Osteoblast (primary cell): ENCODE measurements around the gene LGALS14. TPM values are rescaled to one million over a fixed set of nuclear protein-coding genes. Genes with fewer than 3 reads are reported as not detected.

ENCODE experiments used
- DNase-seq: peaks from one replicate; pipeline ENCODE4 v3.0.0; 2011; ENCODE audit warnings: low spot score, mixed read lengths; ENCODE audit not compliant: insufficient read length; ENCODE audit errors: missing footprints
- H2AFZ ChIP-seq: 2 replicates; pipeline ENCODE4 v1.6.0; 2011; ENCODE audit warnings: mild to moderate bottlenecking, low read length
- H3K27ac ChIP-seq: 2 replicates; pipeline ENCODE4 v1.5.1; 2011; ENCODE audit warnings: mild to moderate bottlenecking, low read depth, low read length, moderate library complexity
- H3K27me3 ChIP-seq: 2 replicates; pipeline ENCODE4 v1.6.0; 2012; ENCODE audit warnings: mild to moderate bottlenecking, control low read depth, inconsistent platforms, low read length, moderate library complexity; ENCODE audit not compliant: insufficient read depth
- H3K36me3 ChIP-seq: 2 replicates; pipeline ENCODE4 v1.5.1; 2011; ENCODE audit warnings: mild to moderate bottlenecking, low read length, control low read depth, moderate library complexity; ENCODE audit not compliant: insufficient read depth
- H3K4me1 ChIP-seq: 2 replicates; pipeline ENCODE4 v1.5.1; 2011; ENCODE audit warnings: mild to moderate bottlenecking, low read length, control low read depth, moderate library complexity; ENCODE audit not compliant: insufficient read depth
- H3K4me2 ChIP-seq: 2 replicates; pipeline ENCODE4 v1.6.0; 2011; ENCODE audit warnings: mild to moderate bottlenecking, low read length; ENCODE audit not compliant: insufficient read depth
- H3K4me3 ChIP-seq: fragments of 200-600 bp; sonication (generic); 3 replicates; pipeline ENCODE4 v1.5.1; 2012; ENCODE audit warnings: mild to moderate bottlenecking, low read length, inconsistent platforms; ENCODE audit not compliant: insufficient read depth
- H3K79me2 ChIP-seq: 2 replicates; pipeline ENCODE4 v1.6.0; 2012; ENCODE audit warnings: mild to moderate bottlenecking, low read length, control low read depth, inconsistent platforms; ENCODE audit not compliant: insufficient read depth
- H3K9me3 ChIP-seq: 2 replicates; pipeline ENCODE4 v1.5.1; 2011; ENCODE audit warnings: low read depth, low read length, control low read depth
- H4K20me1 ChIP-seq: 2 replicates; pipeline ENCODE4 v1.6.0; 2012; ENCODE audit warnings: mild to moderate bottlenecking, low read length, control low read depth; ENCODE audit not compliant: insufficient read depth
- CTCF ChIP-seq: IDR thresholded peaks from 2 replicates; pipeline ENCODE4 v1.5.1; 2011; ENCODE audit warnings: mild to moderate bottlenecking, low read depth, low read length, moderate library complexity; ENCODE audit errors: extremely low read depth
- total RNA-seq: library from RNA; depleted of rRNA; stranded (reverse); fragments of >200 nt; gene quantifications from 2 replicates; pipeline ENCODE4 v1.2.3, GENCODE V29; 2012

LGALS14 gene
- total RNA-seq, 1 donor: not detected

GRCh38 chr19:39749981-39750380, 45.7 kb downstream of the LGALS14 start:
- Histone ChIP-seq H4K20me1 (no peaks in the 10 kb centered on the region), H3K27ac (no peak overlapping the region), H3K9me3 (no peaks in the 10 kb centered on the region), H2AFZ (no peak overlapping the region), H3K27me3 (no peaks in the 10 kb centered on the region), H3K4me2 (no peak overlapping the region), H3K4me1 (no peaks in the 10 kb centered on the region), H3K79me2 (no peaks in the 10 kb centered on the region), H3K4me3 (no peak overlapping the region), H3K36me3 (no peaks in the 10 kb centered on the region)
- no peak for DNase-seq
- no peak for TF ChIP-seq CTCF

- no peaks in the 10 kb centered on the region for H3K79me2 ChIP-seq
- no peaks in the 10 kb centered on the region for H4K20me1 ChIP-seq
- H3K4me2 ChIP-seq: no peak overlapping the region
- H3K27me3 ChIP-seq: peaks cover 4% of the 10 kb centered on the region
- H3K36me3 ChIP-seq: no peaks in the 10 kb centered on the region
- DNase-seq: no peak
- no peak overlapping the region for H3K4me3 ChIP-seq
- no peaks in the 10 kb centered on the region for H3K4me1 ChIP-seq
- no peaks in the 10 kb centered on the region for H3K9me3 ChIP-seq
- H2AFZ ChIP-seq: no peak overlapping the region
- TF ChIP-seq CTCF: no peak
- H3K27ac ChIP-seq: no peak overlapping the region
These were observed 48.1 kb downstream of the LGALS14 start for GRCh38 chr19:39752390-39752789.

GRCh38 chr19:39752795-39753194, 48.5 kb downstream of the LGALS14 start:
- Histone ChIP-seq H3K9me3 (no peaks in the 10 kb centered on the region), H3K4me3 (no peak overlapping the region), H2AFZ (no peak overlapping the region), H3K27ac (no peak overlapping the region), H3K36me3 (no peaks in the 10 kb centered on the region), H3K4me1 (no peaks in the 10 kb centered on the region), H3K27me3 (peaks cover 4% of the 10 kb centered on the region), H3K79me2 (no peaks in the 10 kb centered on the region), H4K20me1 (no peaks in the 10 kb centered on the region), H3K4me2 (no peak overlapping the region)
- DNase-seq: no peak
- no peak for TF ChIP-seq CTCF

- H4K20me1 ChIP-seq: no peaks in the 10 kb centered on the region
- DNase-seq: no peak
- peaks cover 4% of the 10 kb centered on the region for H3K27me3 ChIP-seq
- H3K79me2 ChIP-seq: no peaks in the 10 kb centered on the region
- TF ChIP-seq CTCF: no peak
- no peaks in the 10 kb centered on the region for H3K9me3 ChIP-seq
- H3K36me3 ChIP-seq: no peaks in the 10 kb centered on the region
- H2AFZ ChIP-seq: no peak overlapping the region
- no peak overlapping the region for H3K27ac ChIP-seq
- H3K4me2 ChIP-seq: no peak overlapping the region
- no peaks in the 10 kb centered on the region for H3K4me1 ChIP-seq
- no peak overlapping the region for H3K4me3 ChIP-seq
These were observed 50.3 kb downstream of the LGALS14 start for GRCh38 chr19:39754544-39754943.
